Coronary artery (tissue), 2 donors: ENCODE data around the gene DDI1.

ENCODE experiments used
- DNase-seq: peaks from one replicate; pipeline ENCODE4 v3.0.0-alpha.2; 2017; ENCODE audit warnings: low spot score
- H3K27ac ChIP-seq, 2 donors: fragments of 200-600 bp; sonication (generic); one replicate each; pipeline ENCODE4 v1.5.1; 2016 to 2019
- H3K4me3 ChIP-seq: fragments of 200-600 bp; sonication (generic); 2 replicates; pipeline ENCODE4 v1.5.1; 2016; ENCODE audit warnings: mild to moderate bottlenecking, moderate library complexity
- CTCF ChIP-seq: fragments of 200-600 bp; sonication (generic); IDR thresholded peaks from one replicate; pipeline ENCODE4 v1.5.1; 2019; ENCODE audit warnings: antibody characterized with exemption

DDI1 gene

GRCh38 chr11:104053743-104054478 lies 17.5 kb downstream of the DDI1 start:
- no peak for DNase-seq
- TF ChIP-seq CTCF, result no peak
- no peak overlapping the region for H3K27ac ChIP-seq

GRCh38 chr11:104054911-104055529 lies 18.6 kb downstream of the DDI1 start:
- H3K4me3 ChIP-seq, result no peak overlapping the region
- H3K27ac ChIP-seq, result no peak overlapping the region
- no peak for DNase-seq
- no peak for TF ChIP-seq CTCF

More at GRCh38 chr11:104053743-104054478, 17.5 kb downstream of the DDI1 start:
- H3K4me3 ChIP-seq, result no peak overlapping the region

GRCh38 chr11:104055596-104055995 lies 19.2 kb downstream of the DDI1 start:
- Histone ChIP-seq H3K4me3 (no peak overlapping the region), H3K27ac (no peak overlapping the region)
- no peak for TF ChIP-seq CTCF
- DNase-seq, result no peak

GRCh38 chr11:104057908-104058307 lies 21.5 kb downstream of the DDI1 start:
- no peak for TF ChIP-seq CTCF
- DNase-seq, result no peak
- Histone ChIP-seq H3K27ac (no peak overlapping the region), H3K4me3 (no peak overlapping the region)

GRCh38 chr11:104058680-104059079 lies 22.2 kb downstream of the DDI1 start:
- Histone ChIP-seq H3K4me3 (no peak overlapping the region), H3K27ac (no peak overlapping the region)
- TF ChIP-seq CTCF, result no peak
- no peak for DNase-seq

GRCh38 chr11:104060004-104060794 lies 23.8 kb downstream of the DDI1 start:
- Histone ChIP-seq H3K4me3 (no peak overlapping the region), H3K27ac (no peak overlapping the region)
- no peak for DNase-seq
- TF ChIP-seq CTCF, result no peak
